PFSK-1 (cell line): ENCODE data around the gene CDC45.

ENCODE experiments used
- FOXP2 ChIP-seq: optimal IDR thresholded peaks from 2 replicates; pipeline ENCODE3; 2011; ENCODE audit warnings: borderline replicate concordance, control low read depth, inconsistent platforms; ENCODE audit not compliant: insufficient read depth; ENCODE audit errors: extremely low read length, extremely low read depth
- POLR2AphosphoS5 ChIP-seq: IDR thresholded peaks from 2 replicates; pipeline ENCODE4 v1.6.1; 2012; ENCODE audit warnings: low read depth, mild to moderate bottlenecking, control low read depth, low read length, moderate library complexity
- REST ChIP-seq, 2 experiments: IDR thresholded peaks; 2 replicates each; pipeline versions ENCODE4 v1.6.1 to v1.8.0; 2011 to 2012; ENCODE audit warnings: low read depth in 2 of 2, low read length in 2 of 2, control low read depth in 1 of 2, inconsistent platforms in 1 of 2, mild to moderate bottlenecking in 1 of 2, moderate library complexity in 1 of 2; ENCODE audit not compliant: insufficient read depth in 1 of 2
- SIN3A ChIP-seq: IDR thresholded peaks from 2 replicates; pipeline ENCODE4 v1.6.1; 2012; ENCODE audit warnings: mild to moderate bottlenecking, low read length, moderate library complexity, borderline replicate concordance; ENCODE audit not compliant: insufficient read depth
- TAF1 ChIP-seq: IDR thresholded peaks from 2 replicates; pipeline ENCODE4 v1.6.1; 2012; ENCODE audit warnings: low read length, control low read depth, borderline replicate concordance; ENCODE audit not compliant: insufficient read depth

Gene CDC45

GRCh38 chr22:19448076-19448607, 31.6 kb upstream of the CDC45 start:
- TF ChIP-seq POLR2AphosphoS5 (no peak), TAF1 (no peak), SIN3A (no peak), REST (IDR thresholded peaks at IDR 0.05; ENCODE audit: insufficient read depth in 1 of 2, low read depth in 2 of 2, low read length in 2 of 2) (no peak), FOXP2 (no peak)

GRCh38 chr22:19448739-19449421, 30.8 kb upstream of the CDC45 start:
- TF ChIP-seq FOXP2: no peak
- no peak for TF ChIP-seq TAF1
- TF ChIP-seq REST (IDR thresholded peaks at IDR 0.05; ENCODE audit: insufficient read depth in 1 of 2, low read depth in 2 of 2, low read length in 2 of 2): no peak
- no peak for TF ChIP-seq POLR2AphosphoS5
- no peak for TF ChIP-seq SIN3A

GRCh38 chr22:19449422-19449767, 30.3 kb upstream of the CDC45 start:
- no peak for TF ChIP-seq FOXP2
- no peak for TF ChIP-seq REST (IDR thresholded peaks at IDR 0.05; ENCODE audit: insufficient read depth in 1 of 2, low read depth in 2 of 2, low read length in 2 of 2)

GRCh38 chr22:19450363-19451175, 29.2 kb upstream of the CDC45 start:
- TF ChIP-seq TAF1 (no peak), SIN3A (no peak), FOXP2 (no peak), POLR2AphosphoS5 (no peak), REST (IDR thresholded peaks at IDR 0.05; ENCODE audit: insufficient read depth in 1 of 2, low read depth in 2 of 2, low read length in 2 of 2) (no peak)
